Right renal pelvis (tissue), 4 donors: ENCODE data around the gene TLK1. TPM values are rescaled to one million over a fixed set of nuclear protein-coding genes. Genes with fewer than 3 reads are reported as not detected.

Experiments
- DNase-seq, 4 donors: peaks; one replicate each; pipeline ENCODE4 v3.0.0-alpha.2; 2013; ENCODE audit warnings: low read depth in 4 of 4, low spot score in 3 of 4, missing footprints in 1 of 4
- polyA plus RNA-seq, 4 donors: library from polyadenylated mRNA; unstranded; fragments of 120-200 nt; gene quantifications; one replicate each; pipeline ENCODE4 v1.2.1, GENCODE V29; 2013; ENCODE audit not compliant: insufficient read length in 4 of 4

TLK1 gene
- polyA plus RNA-seq, 4 donors: 41.5 to 59.6 (median 58.6) TPM

DNA sequence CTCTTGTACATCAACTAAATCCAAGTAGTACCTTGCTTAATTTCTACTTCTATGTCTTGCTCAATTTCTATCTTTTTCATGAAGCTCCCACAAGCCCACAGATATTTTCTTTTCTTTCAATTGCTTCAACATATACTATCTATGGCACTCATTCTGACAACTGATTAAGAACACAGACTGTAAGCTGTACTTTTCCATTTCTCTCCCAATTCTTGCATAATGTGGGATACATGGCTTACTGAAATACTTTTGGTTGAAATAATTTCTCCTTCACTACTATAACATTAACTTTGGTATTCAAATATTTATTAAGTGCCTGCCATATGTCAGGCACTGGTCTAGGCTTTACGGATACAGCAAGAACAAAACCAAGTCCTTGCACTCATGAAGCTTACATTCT is 146.8 kb downstream of the TLK1 start:
- DNase-seq: no peak

DNA sequence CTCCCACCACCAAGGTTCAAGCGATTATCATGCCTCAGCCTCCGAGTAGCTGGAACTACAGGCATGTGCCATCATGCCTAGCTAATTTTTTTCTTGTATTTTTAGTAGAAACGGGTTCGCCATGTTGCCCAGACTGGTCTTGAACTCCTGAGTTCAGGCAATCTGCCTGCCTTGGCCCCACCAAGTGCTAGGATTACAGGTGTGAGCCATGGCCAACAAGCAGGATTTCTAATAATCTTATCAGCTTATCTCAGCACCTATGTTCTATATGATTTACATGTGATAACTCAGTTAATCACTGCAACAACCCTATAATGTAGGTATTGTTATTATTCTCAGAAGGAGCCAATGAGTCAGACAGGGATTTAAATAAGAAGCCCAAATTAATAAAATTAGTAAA is 151.3 kb downstream of the TLK1 start:
- DNase-seq: no peak

DNA sequence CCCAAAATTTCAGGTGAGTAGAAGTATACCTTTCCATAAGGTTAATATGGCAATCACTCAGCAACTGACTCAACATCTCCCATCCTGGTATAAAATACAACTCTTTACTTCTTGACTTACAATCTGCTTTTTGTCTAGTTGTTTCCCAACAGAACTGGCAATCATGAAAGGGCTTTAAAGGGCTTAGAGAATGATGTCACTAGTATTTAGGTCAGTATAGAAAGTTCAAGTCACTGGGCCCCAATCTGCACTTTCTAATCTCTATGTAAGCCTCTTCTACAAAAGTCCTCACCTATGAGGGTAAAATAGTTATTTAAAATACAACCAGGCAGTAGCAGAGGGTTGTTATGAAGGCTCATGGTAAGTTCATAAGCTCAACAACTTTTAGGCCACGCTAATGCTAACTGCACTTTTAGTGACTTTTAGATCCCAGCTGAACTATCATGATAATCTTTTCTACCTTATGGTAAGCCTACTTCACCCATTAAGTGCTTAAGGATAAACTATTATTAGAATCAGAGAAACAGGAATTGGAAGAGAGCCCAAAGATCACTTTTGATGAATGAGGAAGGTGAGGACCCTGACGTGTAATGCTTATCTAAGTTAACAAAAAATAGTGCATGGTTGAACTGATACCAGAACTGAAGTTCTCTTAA is 152.0 kb downstream of the TLK1 start:
- DNase-seq: no peak

DNA sequence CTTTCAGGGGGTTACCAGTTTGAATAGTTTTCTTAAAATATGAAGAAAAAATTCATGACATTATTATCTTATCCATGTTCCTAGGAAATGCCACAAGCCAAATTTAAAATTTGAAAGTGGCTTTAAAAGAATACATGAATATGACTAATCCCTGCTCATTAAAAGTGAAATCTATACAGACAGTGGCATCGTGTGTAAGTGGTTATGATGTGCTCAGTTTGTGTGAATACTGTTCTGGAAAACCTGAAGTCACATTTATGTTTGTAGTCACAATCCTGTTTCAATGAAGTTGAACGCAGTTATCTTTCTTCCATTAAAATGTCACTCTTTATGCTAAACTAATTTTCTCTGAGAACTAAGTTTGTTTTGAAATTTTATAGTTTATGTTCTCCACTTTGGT is 155.9 kb downstream of the TLK1 start:
- no peak for DNase-seq

DNA sequence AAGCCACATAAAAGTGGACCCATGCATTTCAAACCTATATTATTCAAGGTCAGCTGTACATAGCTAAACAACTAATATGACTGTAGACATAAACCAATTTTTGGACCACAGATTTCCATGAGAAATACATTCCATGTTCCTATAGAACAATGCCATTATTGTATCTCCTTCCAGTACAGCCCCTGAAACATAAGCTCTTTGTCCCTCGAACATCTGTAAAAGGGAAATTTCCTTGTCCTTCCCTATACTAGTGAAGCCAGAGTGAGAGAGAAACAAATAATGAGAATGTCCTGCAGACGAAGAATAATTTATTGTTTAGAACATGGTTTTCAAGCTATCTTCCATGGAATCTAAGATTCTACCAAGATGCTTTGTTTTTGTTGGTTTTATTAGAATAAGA is 156.3 kb downstream of the TLK1 start:
- no peak for DNase-seq

DNA sequence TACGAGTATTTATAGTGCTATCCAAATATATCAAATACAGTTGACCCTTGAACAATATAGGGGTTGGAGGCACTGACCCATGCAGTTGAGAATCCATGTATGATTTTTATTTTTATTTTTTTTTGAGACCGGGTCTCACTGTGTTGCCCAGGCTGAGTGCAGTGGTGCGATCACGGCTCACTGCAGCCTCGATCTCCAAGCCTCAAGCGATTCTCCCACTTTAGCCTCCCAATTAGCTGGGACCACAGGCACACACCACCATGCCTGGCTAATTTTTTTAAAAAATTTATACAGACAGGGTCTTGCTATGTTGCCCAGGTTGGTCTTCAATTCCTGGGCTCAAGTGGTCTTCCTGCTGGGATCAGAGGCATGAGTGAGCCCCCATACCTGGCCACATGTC is 161.0 kb downstream of the TLK1 start:
- DNase-seq: no peak

DNA sequence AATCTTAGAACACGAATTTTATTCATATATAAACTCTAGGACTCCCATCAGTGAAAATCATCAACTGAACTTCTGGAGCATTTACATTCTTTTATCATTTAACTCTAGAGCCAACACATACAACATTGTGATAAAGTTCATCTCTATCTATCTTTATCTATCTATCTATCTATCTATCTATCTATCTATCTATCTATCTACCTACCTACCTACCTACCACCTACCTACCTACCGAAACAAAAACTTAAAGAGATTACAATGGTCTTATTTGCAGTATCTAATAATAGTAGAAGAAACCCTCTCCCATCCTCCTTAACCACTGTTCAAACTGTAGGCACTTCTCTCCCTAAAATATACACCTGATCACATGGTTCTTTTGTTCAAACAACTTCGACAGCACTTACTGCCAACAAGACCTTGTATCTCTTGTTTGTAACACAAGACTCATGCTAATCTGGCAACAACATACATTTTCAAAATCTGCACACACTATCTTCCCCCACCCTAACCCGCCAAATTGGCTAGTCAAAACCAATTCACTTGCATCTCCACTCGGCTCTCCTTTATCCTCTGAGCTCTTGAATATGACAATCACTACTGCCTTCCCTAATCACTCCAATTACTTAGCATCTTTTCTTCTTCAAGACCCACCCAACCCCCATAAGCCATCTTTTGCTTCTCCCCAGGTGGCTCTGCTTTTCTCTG is 162.6 kb downstream of the TLK1 start:
- no peak for DNase-seq

DNA sequence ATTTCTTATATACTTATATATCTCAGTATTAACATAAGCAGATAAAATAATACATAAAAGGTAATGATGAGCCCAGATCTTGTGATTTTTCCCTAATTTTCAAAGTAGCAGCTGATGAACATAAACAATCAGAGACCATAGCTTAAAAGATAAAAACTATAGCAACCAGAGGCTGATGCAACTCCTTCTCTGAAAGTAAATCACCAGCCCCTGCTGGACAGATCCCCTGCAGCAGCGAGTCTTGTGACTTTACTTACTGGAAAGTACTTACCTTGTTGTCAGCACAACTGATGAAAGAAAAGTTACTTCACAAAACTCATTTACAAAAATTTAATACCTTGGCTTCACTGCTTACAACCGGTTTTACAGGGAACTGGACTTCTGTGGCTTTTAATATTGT is 164.4 kb downstream of the TLK1 start:
- DNase-seq: no peak

DNA sequence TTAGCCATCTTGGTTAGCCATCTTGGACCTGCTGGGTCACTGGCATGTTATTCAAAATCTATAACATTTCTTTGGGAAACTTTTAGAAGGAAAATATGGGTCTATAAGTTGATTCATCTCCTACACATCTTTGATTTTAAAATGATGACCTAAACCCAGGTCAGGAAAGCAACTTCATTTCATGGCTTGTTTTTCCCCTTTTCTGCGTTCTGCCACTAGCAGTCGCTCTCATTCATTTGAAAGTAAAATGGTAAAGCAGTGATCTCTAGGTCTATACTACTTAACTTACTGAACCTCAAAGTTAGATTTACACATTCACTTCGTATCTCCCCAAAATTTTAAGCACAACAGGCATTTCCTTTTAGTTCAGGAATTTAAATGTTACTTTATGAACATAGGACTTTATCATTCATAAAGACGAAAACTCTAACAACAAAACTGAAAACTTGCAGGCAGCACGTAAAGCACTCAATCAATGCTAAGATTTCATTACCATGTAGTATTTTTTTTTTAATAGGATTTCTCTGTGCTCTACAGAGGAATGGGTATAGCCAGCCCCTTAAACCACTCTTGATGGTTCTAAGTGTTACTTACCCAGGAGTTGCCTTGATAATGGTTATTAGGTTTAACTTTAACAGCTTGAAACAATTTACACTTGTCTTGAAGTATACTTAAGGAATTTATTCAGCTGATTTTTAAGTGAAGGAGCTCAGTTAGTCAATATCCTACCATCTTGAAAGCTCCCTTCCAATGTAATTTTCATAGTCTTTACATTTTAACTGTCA is 169.1 kb downstream of the TLK1 start:
- no peak for DNase-seq

DNA sequence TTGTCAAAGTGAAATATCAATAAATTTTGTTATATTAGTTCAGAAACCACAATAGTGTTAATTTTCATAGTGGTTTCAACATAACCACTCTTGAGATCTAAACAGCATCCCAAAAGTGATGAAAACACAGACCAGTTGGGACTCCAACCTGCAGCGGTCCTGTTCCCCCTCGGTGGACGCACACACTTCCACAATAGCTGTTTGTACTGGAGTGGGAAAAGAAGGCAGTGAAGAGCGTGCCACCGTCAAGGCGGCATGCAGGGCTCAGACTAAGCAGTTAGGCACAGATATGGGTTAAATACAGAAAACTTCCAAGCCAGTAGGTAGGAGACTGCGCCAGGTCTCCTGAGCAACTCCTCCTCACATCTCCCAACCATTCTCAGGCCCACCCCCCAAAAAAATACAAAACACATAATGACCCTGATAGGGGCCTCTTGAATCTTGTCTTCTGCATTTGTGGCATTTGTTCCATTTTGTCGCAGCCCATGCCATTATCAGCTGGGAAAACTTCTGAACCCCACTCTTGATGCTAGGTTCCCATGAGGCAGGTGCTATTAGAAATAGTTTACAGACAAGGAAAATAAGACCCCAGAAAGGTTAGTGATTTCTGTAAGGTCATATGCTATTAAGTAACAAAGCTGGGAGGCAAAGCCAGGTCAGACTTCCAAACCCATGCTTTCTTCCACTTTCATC is 174.0 kb downstream of the TLK1 start:
- DNase-seq: no peak

DNA sequence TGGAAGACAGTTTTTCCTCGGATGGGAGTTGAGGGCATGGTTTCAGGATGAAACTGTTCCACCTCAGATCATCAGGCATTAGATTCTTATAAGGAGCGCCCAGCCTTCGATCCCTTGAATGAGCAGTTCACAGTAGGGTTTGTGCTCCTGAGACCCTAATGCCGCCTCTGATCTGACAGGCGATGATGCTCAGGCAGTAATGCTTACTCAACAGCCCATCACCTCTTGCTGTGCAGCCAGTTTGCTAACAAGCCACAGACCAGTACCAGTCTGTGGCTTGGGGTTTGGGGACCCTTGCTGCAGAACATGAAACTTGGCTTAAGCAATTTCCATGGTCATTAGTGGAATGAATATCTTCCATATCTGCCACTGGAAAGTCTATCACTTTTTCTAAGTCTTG is 175.3 kb downstream of the TLK1 start:
- DNase-seq: no peak

DNA sequence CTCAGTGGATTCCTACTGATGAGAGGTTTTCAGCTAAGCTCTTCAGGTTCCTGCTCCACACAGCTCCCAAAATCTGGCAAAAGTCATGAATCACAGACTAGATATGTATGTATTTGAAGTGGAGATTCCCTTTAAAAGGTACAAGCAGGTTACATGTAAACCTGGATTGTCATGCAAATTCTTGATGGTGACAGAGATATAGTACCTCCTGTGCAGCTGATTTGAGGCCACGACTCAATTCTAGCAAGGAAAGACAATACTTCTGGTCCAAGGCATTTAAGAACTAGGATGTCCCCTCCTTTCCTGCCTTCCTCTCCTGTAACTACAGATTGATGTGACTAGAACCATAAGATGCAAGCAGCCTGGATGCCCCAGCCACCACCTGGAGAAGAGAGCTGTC is 176.6 kb downstream of the TLK1 start:
- DNase-seq: no peak

DNA sequence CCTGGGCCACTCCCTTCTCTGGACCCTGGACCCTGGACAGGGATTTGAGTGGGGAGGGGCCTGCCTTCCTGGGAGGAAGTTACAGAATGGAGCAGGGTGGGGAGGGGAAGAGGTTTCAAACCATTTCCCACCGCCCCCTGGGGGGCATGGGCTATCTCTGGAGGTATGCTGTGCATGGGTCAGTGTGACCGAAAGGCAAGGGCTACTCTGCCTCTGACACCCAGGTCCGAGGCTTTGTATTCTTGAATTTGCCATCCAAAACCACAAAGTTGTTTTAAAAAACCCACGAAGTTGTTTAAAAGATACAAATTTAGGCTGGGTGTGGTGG is 184.8 kb downstream of the TLK1 start:
- no peak for DNase-seq

DNA sequence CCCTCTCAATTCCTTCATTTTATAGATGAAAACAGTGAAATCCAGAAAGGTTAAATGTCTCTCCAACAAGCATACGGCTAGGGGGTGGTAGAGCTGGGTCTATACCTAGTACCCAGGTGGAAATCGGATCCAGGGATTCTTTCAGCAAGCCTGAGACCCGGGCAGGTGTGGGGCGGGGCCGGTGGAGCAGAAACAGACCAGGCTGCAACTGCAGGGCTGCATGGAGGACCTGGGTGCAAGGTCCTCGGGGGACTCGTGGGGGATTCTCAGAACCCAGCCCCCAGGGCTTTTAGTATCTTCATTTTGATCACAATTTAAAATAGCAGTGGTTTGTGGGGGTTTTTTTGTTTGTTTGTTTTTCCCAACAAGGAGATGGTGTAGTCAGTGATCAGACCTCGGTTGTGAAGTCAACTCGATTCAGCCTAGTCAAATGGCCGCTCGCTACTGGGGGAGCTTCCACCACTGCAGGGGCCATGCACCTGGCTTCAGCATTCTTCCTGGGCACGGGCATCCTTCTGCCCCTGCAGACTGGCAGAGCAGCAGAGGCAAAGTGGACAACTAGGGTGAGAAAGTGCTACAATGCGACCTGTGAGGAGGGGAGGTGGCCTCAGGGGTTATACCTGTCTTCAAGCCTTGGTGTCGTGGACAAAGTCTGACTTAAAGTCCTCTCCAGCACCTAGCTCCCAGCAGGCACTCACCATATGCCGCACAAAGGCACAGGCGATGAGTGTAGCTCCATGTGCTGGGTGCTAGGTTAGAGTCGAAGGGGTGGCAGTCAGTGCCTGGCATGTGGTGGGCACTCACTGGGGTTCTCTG is 185.4 kb downstream of the TLK1 start:
- no peak for DNase-seq

DNA sequence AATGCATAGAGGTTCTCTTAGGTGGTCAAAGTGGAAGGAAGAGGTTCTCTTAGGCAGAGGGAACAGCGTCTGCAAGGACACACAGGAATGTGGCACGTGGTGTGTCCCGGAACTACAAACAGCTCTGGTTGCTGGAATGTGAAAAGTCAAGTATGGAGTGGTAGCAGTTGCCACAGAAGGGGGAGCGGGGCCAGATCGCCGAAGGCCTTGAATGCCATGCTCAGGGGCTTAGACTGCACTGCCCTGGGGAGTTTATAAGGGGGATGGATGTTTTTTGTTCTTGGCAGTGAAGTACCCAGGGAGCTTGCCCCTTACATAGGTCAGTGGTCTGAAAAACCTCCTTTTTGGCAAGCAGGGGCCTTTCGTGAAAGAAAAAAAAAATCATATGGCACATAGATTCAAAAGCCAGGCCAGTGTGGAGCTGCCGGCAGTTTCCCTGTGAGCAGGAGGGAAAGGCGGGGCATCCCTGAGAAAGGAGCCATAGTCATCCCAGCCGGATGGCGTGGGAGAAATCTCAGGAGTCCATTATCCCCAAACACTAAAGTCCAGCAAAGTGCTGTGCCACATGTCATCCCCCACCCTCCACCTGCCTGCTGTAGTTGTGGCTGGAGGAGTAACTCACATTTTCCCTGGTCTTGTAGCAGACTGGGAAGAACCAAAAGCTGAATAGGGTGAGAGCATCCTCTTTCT is 186.2 kb downstream of the TLK1 start:
- DNase-seq: no peak

DNA sequence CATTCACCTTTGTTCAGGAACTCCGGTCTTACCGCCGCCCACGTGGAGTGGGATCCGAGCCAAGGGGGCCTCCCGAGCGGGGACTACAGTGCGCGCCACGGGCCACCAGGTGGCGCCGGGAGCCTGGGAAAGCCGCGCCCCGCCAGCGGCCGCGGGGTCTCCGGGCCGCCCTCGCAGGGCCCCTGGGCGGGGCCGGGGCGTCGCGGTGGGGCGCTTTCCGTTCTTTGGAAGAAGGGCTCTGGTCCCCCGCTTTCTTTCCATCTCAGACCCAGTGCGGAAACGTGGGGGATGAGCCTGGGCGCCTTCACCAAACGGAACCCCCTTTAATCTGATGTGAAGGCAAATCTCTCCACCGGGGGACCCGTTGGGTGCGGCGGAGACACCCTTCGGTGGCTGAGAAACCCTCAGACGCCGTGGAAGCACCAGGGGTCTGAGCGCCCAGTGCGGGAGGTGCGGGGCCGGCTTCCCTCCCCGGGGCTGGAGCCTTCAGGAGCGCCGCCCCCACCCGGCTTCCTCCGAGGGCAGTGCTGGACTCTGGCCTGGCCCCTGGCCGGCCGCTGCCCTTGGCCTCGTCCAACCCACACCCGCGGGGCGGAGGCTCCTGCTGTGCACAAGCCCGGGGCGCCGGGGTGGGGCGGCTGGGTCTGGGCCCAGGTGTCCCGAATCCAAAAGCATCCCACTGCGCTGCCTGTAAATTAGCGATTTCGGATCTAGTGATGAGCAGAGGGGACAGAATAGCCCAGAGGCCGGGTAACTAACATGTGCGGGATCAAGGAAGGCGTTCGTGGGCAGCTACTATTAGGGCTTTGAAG is 187.0 kb downstream of the TLK1 start:
- peak; percentile 69 to 82 (median 78) for DNase-seq

DNA sequence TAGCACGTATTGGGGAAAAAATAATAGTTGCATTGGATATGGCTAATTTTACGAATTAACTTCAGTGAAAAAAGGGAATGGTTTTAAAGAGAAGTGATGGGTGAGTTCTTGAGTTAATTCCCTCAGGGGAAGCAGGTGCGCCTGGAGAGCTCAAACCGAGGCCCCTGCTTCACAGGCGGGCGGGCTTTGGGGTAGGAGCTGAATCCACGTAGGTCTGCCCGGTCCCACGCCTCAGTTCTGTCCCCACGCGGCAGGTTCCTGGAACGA is 187.5 kb downstream of the TLK1 start:
- DNase-seq: no peak

DNA sequence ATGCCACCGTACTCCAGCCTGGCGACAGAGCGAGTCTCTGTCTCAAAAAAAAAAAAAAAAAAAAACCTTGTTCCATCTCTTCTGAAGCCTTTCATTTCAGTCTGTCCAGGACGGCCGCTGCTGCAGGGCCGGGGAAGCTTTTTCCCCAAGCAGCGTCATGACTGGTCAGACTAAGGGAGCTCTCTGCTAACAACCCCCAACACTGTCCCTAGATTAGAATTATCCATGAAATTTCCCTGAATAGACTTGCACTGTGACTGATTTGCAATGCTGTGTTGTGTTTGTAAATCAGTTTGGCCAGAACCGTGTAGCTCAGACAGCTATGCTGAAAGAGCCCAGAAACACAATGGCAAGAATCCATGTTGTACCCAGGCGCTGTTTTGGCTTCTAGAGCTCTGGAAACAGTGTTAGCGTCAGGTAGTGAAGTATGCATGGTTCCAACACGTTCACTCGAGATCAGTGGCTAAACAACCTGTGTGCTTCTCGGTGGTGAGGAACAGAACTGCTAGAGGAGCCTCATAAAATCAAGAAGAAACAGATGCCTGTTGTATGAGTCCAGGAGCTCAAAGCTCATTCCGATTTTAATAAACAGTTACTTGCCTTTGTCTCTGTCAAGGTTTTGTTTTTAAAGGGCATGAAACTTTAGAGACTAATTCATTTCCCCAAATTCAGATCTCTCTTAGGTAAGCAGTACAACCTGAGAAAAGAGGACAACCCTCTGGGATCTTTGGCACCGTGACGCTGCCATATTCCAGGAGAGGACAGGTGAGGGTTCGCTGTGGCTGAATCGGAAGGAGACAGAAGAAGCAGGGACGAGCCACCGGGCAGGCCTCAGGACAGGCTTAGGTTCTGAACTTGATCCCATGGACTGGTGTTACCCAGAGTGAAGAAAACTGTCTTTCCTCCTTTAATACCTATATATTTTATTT is 188.1 kb downstream of the TLK1 start:
- no peak for DNase-seq
